Gastrocnemius medialis (tissue), 4 donors: ENCODE data around the gene LAMB1. TPM values are rescaled to one million over a fixed set of nuclear protein-coding genes. Genes with fewer than 3 reads are reported as not detected.

Source experiments
- ATAC-seq, 2 donors: fragments of 150-250 bp; one replicate each; pipeline ENCODE4 v1.9.1; 2016
- DNase-seq, 2 donors: peaks; one replicate each; pipeline ENCODE4 v3.0.0-alpha.2; 2019
- H3K27ac ChIP-seq, 4 donors: fragments of 200-600 bp; sonication (generic); 1 replicate in 1 of 4; 2 replicates in 3 of 4; pipeline ENCODE4 v1.5.1; 2016 to 2018; ENCODE audit warnings: mild to moderate bottlenecking in 2 of 4, moderate library complexity in 1 of 4
- H3K27me3 ChIP-seq, 3 donors: fragments of 200-600 bp; sonication (generic) in 2 of 3; 1 replicate in 1 of 3; 2 replicates in 2 of 3; pipeline versions ENCODE4 v1.5.1 to v1.6.0; 2016 to 2019; ENCODE audit warnings: mild to moderate bottlenecking in 1 of 3, moderate library complexity in 1 of 3
- H3K36me3 ChIP-seq, 2 donors: fragments of 200-600 bp; sonication (generic) in 1 of 2; one replicate each; pipeline ENCODE4 v1.5.1; 2017 to 2018
- H3K4me1 ChIP-seq, 2 donors: fragments of 200-600 bp; sonication (generic) in 1 of 2; one replicate each; pipeline ENCODE4 v1.5.1; 2016 to 2017; ENCODE audit warnings: mild to moderate bottlenecking in 2 of 2
- H3K4me3 ChIP-seq, 4 donors: fragments of 200-600 bp; sonication (generic) in 3 of 4; 1 replicate in 1 of 4; 2 replicates in 3 of 4; pipeline ENCODE4 v1.5.1; 2016 to 2019; ENCODE audit warnings: mild to moderate bottlenecking in 2 of 4
- H3K9me3 ChIP-seq, 3 donors: fragments of 200-600 bp; sonication (generic) in 2 of 3; 1 replicate in 1 of 3; 2 replicates in 2 of 3; pipeline ENCODE4 v1.5.1; 2016 to 2019
- CTCF ChIP-seq, 5 experiments: fragments of 450-650 bp in 3 of 5; fragments of 200-600 bp in 2 of 5; sonication (generic) in 2 of 5; IDR thresholded peaks in 4 of 5; conservative IDR thresholded peaks in 1 of 5; 1 replicate in 4 of 5; 2 replicates in 1 of 5; pipeline ENCODE4 v1.5.1; 2016 to 2019; ENCODE audit warnings: antibody characterized with exemption in 5 of 5, mild to moderate bottlenecking in 3 of 5, moderate library complexity in 3 of 5
- POLR2A ChIP-seq, 2 donors: fragments of 450-650 bp; IDR thresholded peaks; one replicate each; pipeline ENCODE4 v1.6.1; 2017; ENCODE audit warnings: antibody characterized with exemption in 2 of 2, mild to moderate bottlenecking in 2 of 2, moderate library complexity in 2 of 2
- in situ Hi-C, 4 donors: fragments of 200-750 bp; cut with MboI; loops; one replicate each; pipeline versions ENCODE4 v1.15.0 to v1.8.0; 2017; ENCODE audit warnings: low sequenced_read_pairs in 4 of 4
- intact Hi-C: fragments of 100-400 bp; cut with DNase I; formaldehyde crosslinking; loops from one replicate; pipeline ENCODE4 v1.15.1; 2023; ENCODE audit warnings: low total_unique reads
- total RNA-seq, 4 donors: library from RNA; depleted of rRNA; stranded (reverse); fragments of >200 nt; gene quantifications; one replicate each; pipeline versions ENCODE4 v1.1.0 to v1.2.3, GENCODE V29; 2016

Gene LAMB1
- total RNA-seq, 4 donors from 2014 or later = 14.5 to 56.6 (median 29.8) TPM

DNA sequence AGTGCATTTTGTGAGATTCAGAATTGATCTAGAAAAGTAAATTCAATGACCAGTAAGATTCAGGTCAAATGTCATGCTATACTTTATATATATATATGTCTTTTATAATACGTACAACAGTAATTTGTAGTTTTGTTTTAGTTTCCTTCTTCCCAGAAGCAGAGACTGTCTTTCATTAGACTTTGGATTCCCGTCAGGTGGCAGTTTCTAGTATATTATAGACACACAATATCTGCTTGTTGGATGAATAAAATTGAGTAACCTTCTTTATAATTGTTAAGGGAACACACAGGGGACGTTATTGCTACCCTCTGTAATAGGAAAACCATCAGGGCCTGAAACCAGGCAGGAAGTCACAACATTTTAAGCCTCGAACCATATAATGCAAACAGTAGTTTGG lies 5.3 kb upstream of the LAMB1 start:
- ATAC-seq (no peak), DNase-seq (no peak)
- in situ Hi-C loops = no loop called here
- H3K9me3 ChIP-seq = no peaks in the 10 kb centered on the region
- no peak overlapping the region for H3K27ac ChIP-seq
- H3K4me1 ChIP-seq = no peaks in the 10 kb centered on the region
- peaks cover 0 to 5% (median 2%) of the 10 kb centered on the region in 3 donors for H3K27me3 ChIP-seq
- intact Hi-C loops = no loop called here
- H3K36me3 ChIP-seq = no peaks in the 10 kb centered on the region
- TF ChIP-seq CTCF (IDR thresholded peaks at IDR 0.05 in 4 of 5, conservative IDR thresholded peaks at IDR 0.05 in 1 of 5) = no peak
- no peak for TF ChIP-seq POLR2A (IDR thresholded peaks at IDR 0.05)
- H3K4me3 ChIP-seq = no peak overlapping the region

GRCh38 chr7:108007762-108008161 lies 4.8 kb upstream of the LAMB1 start:
- in situ Hi-C loops (no loop called here), intact Hi-C loops (no loop called here)
- Histone ChIP-seq H3K9me3 (no peaks in the 10 kb centered on the region), H3K4me3 (no peak overlapping the region), H3K27ac (no peak overlapping the region), H3K36me3 (no peaks in the 10 kb centered on the region), H3K27me3 (peaks cover 3 to 9% (median 7%) of the 10 kb centered on the region in 3 donors), H3K4me1 (no peaks in the 10 kb centered on the region)
- no peak for DNase-seq
- no peak for TF ChIP-seq CTCF (IDR thresholded peaks at IDR 0.05 in 4 of 5, conservative IDR thresholded peaks at IDR 0.05 in 1 of 5)
- TF ChIP-seq POLR2A (IDR thresholded peaks at IDR 0.05) = no peak
- no peak for ATAC-seq

DNA sequence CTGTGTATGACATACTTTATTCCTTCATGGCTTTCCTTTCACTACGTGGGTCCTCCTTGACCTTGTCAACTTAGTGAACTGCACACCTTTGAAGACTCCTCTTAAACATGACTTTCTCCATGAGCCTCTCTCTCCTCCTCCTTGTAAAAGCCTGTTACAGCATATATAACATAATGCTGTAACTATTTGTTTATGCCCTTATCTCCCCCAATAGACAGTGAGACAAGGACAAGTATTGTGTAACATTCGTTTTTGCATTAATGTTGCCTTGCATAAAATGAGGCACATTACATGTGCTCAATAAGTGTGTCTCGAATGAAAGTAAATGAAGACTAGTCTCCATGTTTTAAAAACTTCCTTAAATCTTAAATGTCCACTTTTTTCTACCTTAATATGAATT lies 4.3 kb upstream of the LAMB1 start:
- ATAC-seq = no peak
- intact Hi-C loops = no loop called here

DNA sequence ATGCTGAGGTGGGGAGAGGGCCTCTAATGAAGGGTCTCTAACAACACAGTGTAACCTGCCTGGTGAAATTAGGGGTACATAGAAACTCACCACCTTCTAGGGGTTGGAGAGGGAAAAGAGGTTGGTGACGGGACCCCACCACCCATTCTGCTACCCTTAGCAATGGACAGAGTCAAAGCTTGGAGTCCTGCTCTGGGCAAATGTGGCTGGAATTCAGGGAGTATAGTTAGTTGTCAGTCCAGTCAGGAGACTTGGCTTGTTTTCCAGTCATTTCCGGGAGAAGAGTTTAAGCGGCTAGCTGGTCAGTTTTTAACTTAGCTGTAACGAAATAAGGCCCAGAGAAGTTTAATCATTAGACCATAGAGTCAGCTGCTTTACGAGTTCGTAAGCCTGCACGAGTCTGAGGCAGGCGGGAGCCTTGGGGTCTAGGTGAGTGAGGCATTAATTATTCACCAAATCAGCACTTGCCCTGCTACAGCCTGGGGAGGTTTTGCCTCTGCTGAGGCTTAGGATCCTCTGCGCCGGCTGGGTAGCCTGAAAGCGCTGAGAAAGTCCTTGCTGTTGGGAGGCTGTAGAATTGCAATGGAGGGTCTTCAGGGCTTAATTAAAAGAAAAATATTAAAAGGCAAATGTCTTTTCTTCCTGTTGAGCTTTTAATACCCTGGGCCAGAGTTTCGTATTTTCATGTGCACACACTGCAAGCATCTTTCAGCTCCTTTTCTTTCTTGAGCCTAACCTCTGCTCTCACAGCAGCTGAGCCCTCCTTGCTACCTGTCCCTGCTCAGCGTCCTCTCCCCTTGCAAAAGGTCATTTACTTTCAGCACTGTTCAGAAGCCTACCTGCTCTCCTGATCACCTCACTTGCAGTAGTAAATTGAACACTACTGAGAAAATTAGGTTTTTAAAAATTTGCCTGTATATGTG lies 1.5 kb upstream of the LAMB1 start:
- intact Hi-C loops = no loop called here
- peaks cover 0 to 14% of the 10 kb centered on the region in 2 donors for H3K4me1 ChIP-seq

More for the DNA sequence above, 4.3 kb upstream of the LAMB1 start:
- no peak for TF ChIP-seq POLR2A (IDR thresholded peaks at IDR 0.05)
- no peak for TF ChIP-seq CTCF (IDR thresholded peaks at IDR 0.05 in 4 of 5, conservative IDR thresholded peaks at IDR 0.05 in 1 of 5)
- H3K9me3 ChIP-seq = no peaks in the 10 kb centered on the region
- no peaks in the 10 kb centered on the region for H3K36me3 ChIP-seq
- peaks cover 0 to 4% of the 10 kb centered on the region in 2 donors for H3K4me1 ChIP-seq
- no peak overlapping the region for H3K4me3 ChIP-seq
- no peak overlapping the region for H3K27ac ChIP-seq
- H3K27me3 ChIP-seq = peaks cover 8 to 13% (median 10%) of the 10 kb centered on the region in 3 donors
- in situ Hi-C loops = no loop called here
- DNase-seq = no peak

More for the DNA sequence above, 1.5 kb upstream of the LAMB1 start:
- ATAC-seq = no peak
- H3K27me3 ChIP-seq = peaks cover 22 to 24% (median 23%) of the 10 kb centered on the region in 3 donors
- H3K27ac ChIP-seq = peak overlapping the region; percentile 47 to 76 (median 64)
- H3K9me3 ChIP-seq = no peaks in the 10 kb centered on the region
- H3K36me3 ChIP-seq = no peaks in the 10 kb centered on the region
- in situ Hi-C loops = no loop called here
- H3K4me3 ChIP-seq = no peak overlapping the region
- DNase-seq = no peak
- TF ChIP-seq POLR2A (IDR thresholded peaks at IDR 0.05) (no peak), CTCF (IDR thresholded peaks at IDR 0.05 in 4 of 5, conservative IDR thresholded peaks at IDR 0.05 in 1 of 5) (no peak)
